DND-41 (cell line): ENCODE data around the gene SEMA4C.

Experiments used
- EZH2 ChIP-seq: IDR thresholded peaks from 3 replicates; pipeline ENCODE4 v1.6.1; 2012; ENCODE audit warnings: borderline replicate concordance, low read depth, mild to moderate bottlenecking, moderate library complexity, low read length, inconsistent platforms; ENCODE audit not compliant: severe bottlenecking
- TF ChIP-seq, protein P1 (sequence below): IDR thresholded peaks from 2 replicates; pipeline ENCODE4 v1.5.1; 2012; ENCODE audit warnings: borderline replicate concordance, low read length, moderate library complexity, mild to moderate bottlenecking; ENCODE audit not compliant: poor library complexity, severe bottlenecking; ENCODE audit errors: extremely low read depth

DNA sequence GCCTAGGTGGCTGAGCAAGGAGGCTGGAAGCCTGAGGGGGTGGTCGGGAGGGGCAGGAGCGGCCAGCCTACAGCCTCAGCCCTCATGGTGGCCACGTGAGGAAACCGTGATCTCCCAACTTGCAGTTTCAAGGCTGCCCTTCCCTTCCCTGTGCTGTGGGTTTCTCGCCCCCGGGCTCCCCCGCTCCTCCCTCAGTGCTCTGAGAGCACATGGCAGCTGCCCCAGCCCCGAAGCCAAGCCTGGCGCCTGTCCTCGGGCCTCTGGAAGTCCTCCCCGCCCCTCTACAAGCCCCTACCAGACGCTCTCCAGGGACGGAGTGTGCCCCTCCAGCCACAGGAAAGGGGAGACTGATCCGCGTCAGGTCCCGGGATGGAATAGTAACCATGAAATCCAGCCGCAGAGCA, 25.5 kb downstream of the SEMA4C start:
- TF ChIP-seq, protein P1, sequence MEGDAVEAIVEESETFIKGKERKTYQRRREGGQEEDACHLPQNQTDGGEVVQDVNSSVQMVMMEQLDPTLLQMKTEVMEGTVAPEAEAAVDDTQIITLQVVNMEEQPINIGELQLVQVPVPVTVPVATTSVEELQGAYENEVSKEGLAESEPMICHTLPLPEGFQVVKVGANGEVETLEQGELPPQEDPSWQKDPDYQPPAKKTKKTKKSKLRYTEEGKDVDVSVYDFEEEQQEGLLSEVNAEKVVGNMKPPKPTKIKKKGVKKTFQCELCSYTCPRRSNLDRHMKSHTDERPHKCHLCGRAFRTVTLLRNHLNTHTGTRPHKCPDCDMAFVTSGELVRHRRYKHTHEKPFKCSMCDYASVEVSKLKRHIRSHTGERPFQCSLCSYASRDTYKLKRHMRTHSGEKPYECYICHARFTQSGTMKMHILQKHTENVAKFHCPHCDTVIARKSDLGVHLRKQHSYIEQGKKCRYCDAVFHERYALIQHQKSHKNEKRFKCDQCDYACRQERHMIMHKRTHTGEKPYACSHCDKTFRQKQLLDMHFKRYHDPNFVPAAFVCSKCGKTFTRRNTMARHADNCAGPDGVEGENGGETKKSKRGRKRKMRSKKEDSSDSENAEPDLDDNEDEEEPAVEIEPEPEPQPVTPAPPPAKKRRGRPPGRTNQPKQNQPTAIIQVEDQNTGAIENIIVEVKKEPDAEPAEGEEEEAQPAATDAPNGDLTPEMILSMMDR = no peak
- no peak for TF ChIP-seq EZH2
